G401 (cell line): ENCODE results near the gene INAFM2. TPM values are rescaled to one million over a fixed set of nuclear protein-coding genes. Genes with fewer than 3 reads are reported as not detected.

Experiments
- DNase-seq: peaks from one replicate; pipeline ENCODE4 v3.0.0-alpha.2; 2015; ENCODE audit warnings: low spot score
- in situ Hi-C: cut with HindIII; loops from 2 replicates; pipeline ENCODE4 v1.10.0; 2016; ENCODE audit warnings: low sequenced_read_pairs, mixed read lengths
- total RNA-seq: library from RNA; depleted of rRNA; stranded (reverse); fragments of >200 nt; shearing (Covaris generic); gene quantifications from 2 replicates; pipeline ENCODE4 v1.2.3, GENCODE V29; 2014; rRNA removed

INAFM2 gene
- total RNA-seq, result 203 TPM in 2 replicates

- in situ Hi-C loops, result no loop called here
- DNase-seq, result peak; percentile 92
These were observed at the start of gene INAFM2 for GRCh38 chr15:40323239-40323952. Gene INAFM2 (plus strand): TSS chr15:40323692. CDS start chr15:40324056, 364 bp downstream.

GRCh38 chr15:40274350-40275274 lies 48.9 kb upstream of the INAFM2 start:
- peak; percentile 83 for DNase-seq
- in situ Hi-C loops, result loop anchor here (5.0 kb wide), 1 partner anchor 52 kb away; no protein-coding TSS in a partner anchor

GRCh38 chr15:40275523-40275922 lies 48.0 kb upstream of the INAFM2 start:
- in situ Hi-C loops, result no loop called here

GRCh38 chr15:40275954-40276353 lies 47.5 kb upstream of the INAFM2 start:
- in situ Hi-C loops, result no loop called here
- no peak for DNase-seq

More at GRCh38 chr15:40275523-40275922, 48.0 kb upstream of the INAFM2 start:
- DNase-seq, result no peak

- in situ Hi-C loops, result no loop called here
- no peak for DNase-seq
These were observed 46.6 kb upstream of the INAFM2 start for GRCh38 chr15:40276927-40277326.

- in situ Hi-C loops, result no loop called here
- no peak for DNase-seq
These were observed 46.0 kb upstream of the INAFM2 start for GRCh38 chr15:40277471-40277870.

GRCh38 chr15:40278026-40278425 lies 45.5 kb upstream of the INAFM2 start:
- DNase-seq, result no peak
- in situ Hi-C loops, result no loop called here

- DNase-seq, result peak; percentile 72
- in situ Hi-C loops, result no loop called here
These were observed 43.9 kb upstream of the INAFM2 start for GRCh38 chr15:40279437-40280141.

- in situ Hi-C loops, result no loop called here
- no peak for DNase-seq
These were observed 43.0 kb upstream of the INAFM2 start for GRCh38 chr15:40280260-40281056.

- no peak for DNase-seq
- in situ Hi-C loops, result no loop called here
These were observed 42.3 kb upstream of the INAFM2 start for GRCh38 chr15:40281057-40281800.

GRCh38 chr15:40281801-40282146 lies 41.7 kb upstream of the INAFM2 start:
- DNase-seq, result no peak
- in situ Hi-C loops, result no loop called here

GRCh38 chr15:40282147-40282868 lies 41.2 kb upstream of the INAFM2 start:
- in situ Hi-C loops, result no loop called here
- no peak for DNase-seq

- no peak for DNase-seq
These were observed 40.5 kb upstream of the INAFM2 start, which contains the start of gene ANKRD63 for GRCh38 chr15:40282869-40283614. Gene ANKRD63 (minus strand): TSS chr15:40283064. CDS start chr15:40282586, 478 bp downstream.

GRCh38 chr15:40283615-40284300 lies 39.7 kb upstream of the INAFM2 start:
- no peak for DNase-seq
- in situ Hi-C loops, result no loop called here

More at GRCh38 chr15:40282869-40283614, 40.5 kb upstream of the INAFM2 start, which contains the start of gene ANKRD63:
- in situ Hi-C loops, result no loop called here

- DNase-seq, result no peak
- in situ Hi-C loops, result no loop called here
These were observed 38.3 kb upstream of the INAFM2 start for GRCh38 chr15:40285151-40285550.

GRCh38 chr15:40285554-40286011 lies 37.9 kb upstream of the INAFM2 start:
- in situ Hi-C loops, result no loop called here
- DNase-seq, result no peak
